Left cardiac atrium (tissue), 4 donors: ENCODE results near the gene PRDM8. TPM values are rescaled to one million over a fixed set of nuclear protein-coding genes. Genes with fewer than 3 reads are reported as not detected.

ENCODE experiments used
- ATAC-seq, 2 donors: fragments of 200-7000 bp; cut with Tn5 transposase; one replicate each; pipeline ENCODE4 v1.9.1; 2020; ENCODE audit warnings: mild to moderate bottlenecking in 2 of 2, moderate library complexity in 2 of 2
- DNase-seq: peaks from one replicate; pipeline ENCODE4 v3.0.0-alpha.2; 2020
- intact Hi-C, 2 donors: fragments of 100-400 bp; cut with DNase I; formaldehyde crosslinking; loops; one replicate each; pipeline versions ENCODE4 v1.14.1 to v1.15.1; 2022 to 2023
- total RNA-seq, 2 donors: library from RNA; stranded (reverse); fragmentation: NEBNext Ultra II Directional; extraction: Animal tissue kit (Norgen Biotek cat#: 25700); gene quantifications; one replicate each; pipeline ENCODE4 v1.2.1, GENCODE V29; 2021
- donor health status: DM: no; HTN: yes; CAD: no.
- donor health status: DM: no; HTN: yes; CAD: no; lungs with severe emphysema.
- donor health status: DM: yes; HTN: yes; CAD: no.
- donor health status: Dilated cardiomyopathy.

The PRDM8 gene
- total RNA-seq, 2 donors from 2014 or later, result 1.5 to 2.0 TPM

GRCh38 chr4:80213117-80213815, 16.0 kb downstream of the PRDM8 start:
- ATAC-seq, result no peak
- intact Hi-C loops, result no loop called here

GRCh38 chr4:80215449-80216052, 18.2 kb downstream of the PRDM8 start:
- DNase-seq (no peak), ATAC-seq (no peak)
- intact Hi-C loops, result loop anchor here in 1 of 2 donors (5.0 kb wide), 1 partner anchor 1263 kb away; no protein-coding TSS in a partner anchor

More at GRCh38 chr4:80213117-80213815, 16.0 kb downstream of the PRDM8 start:
- no peak for DNase-seq

- ATAC-seq (no peak), DNase-seq (no peak)
- intact Hi-C loops, result loop anchor here in 1 of 2 donors (5.0 kb wide), 1 partner anchor 1264 kb away; no protein-coding TSS in a partner anchor
Observed at GRCh38 chr4:80216100-80216761, 18.9 kb downstream of the PRDM8 start.

- DNase-seq (no peak), ATAC-seq (no peak)
- intact Hi-C loops, result loop anchor here in 1 of 2 donors (5.0 kb wide), 1 partner anchor 1267 kb away; no protein-coding TSS in a partner anchor
Observed at GRCh38 chr4:80219301-80220025, 22.2 kb downstream of the PRDM8 start.

GRCh38 chr4:80220711-80221110, 23.4 kb downstream of the PRDM8 start:
- intact Hi-C loops, result no loop called here
- no peak for ATAC-seq
- no peak for DNase-seq

GRCh38 chr4:80221161-80221560, 23.9 kb downstream of the PRDM8 start:
- ATAC-seq (no peak), DNase-seq (no peak)
- intact Hi-C loops, result no loop called here

- no peak for DNase-seq
- ATAC-seq, result no peak
- intact Hi-C loops, result no loop called here
Observed at GRCh38 chr4:80225595-80225994, 28.3 kb downstream of the PRDM8 start.

GRCh38 chr4:80226094-80226493, 28.8 kb downstream of the PRDM8 start:
- DNase-seq (no peak), ATAC-seq (no peak)
- intact Hi-C loops, result no loop called here

- ATAC-seq (no peak), DNase-seq (no peak)
- intact Hi-C loops, result no loop called here
Observed at GRCh38 chr4:80228460-80228859, 31.2 kb downstream of the PRDM8 start.

GRCh38 chr4:80229128-80229527, 31.8 kb downstream of the PRDM8 start:
- intact Hi-C loops, result no loop called here
- no peak for DNase-seq
- ATAC-seq, result no peak

GRCh38 chr4:80229590-80229989, 32.3 kb downstream of the PRDM8 start:
- no peak for ATAC-seq
- DNase-seq, result no peak
- intact Hi-C loops, result no loop called here

GRCh38 chr4:80231180-80231579, 33.9 kb downstream of the PRDM8 start:
- DNase-seq (no peak), ATAC-seq (no peak)
- intact Hi-C loops, result no loop called here

GRCh38 chr4:80232707-80233370, 35.5 kb downstream of the PRDM8 start:
- ATAC-seq, result no peak
- intact Hi-C loops, result no loop called here
- DNase-seq, result no peak

GRCh38 chr4:80233390-80233789, 36.1 kb downstream of the PRDM8 start:
- DNase-seq (no peak), ATAC-seq (no peak)
- intact Hi-C loops, result no loop called here

- ATAC-seq, result no peak
- intact Hi-C loops, result no loop called here
- no peak for DNase-seq
Observed at GRCh38 chr4:80235451-80235850, 38.1 kb downstream of the PRDM8 start.

GRCh38 chr4:80237992-80238391, 40.7 kb downstream of the PRDM8 start:
- ATAC-seq (no peak), DNase-seq (no peak)
- intact Hi-C loops, result no loop called here

- ATAC-seq (no peak), DNase-seq (no peak)
- intact Hi-C loops, result no loop called here
Observed at GRCh38 chr4:80239480-80240150, 42.3 kb downstream of the PRDM8 start.

GRCh38 chr4:80240976-80241375, 43.7 kb downstream of the PRDM8 start:
- no peak for DNase-seq
- no peak for ATAC-seq
- intact Hi-C loops, result no loop called here
